GM12878 (cell line): Measurements from ENCODE around the gene L1TD1. TPM values are rescaled to one million over a fixed set of nuclear protein-coding genes. Genes with fewer than 3 reads are reported as not detected.

Experiments
- ATAC-seq: fragments of 200-7000 bp; cut with Tn5 transposase; 3 replicates; pipeline ENCODE4 v1.9.1; 2020; ENCODE audit warnings: mild to moderate bottlenecking, moderate library complexity
- BruUV-seq: library from RNA; stranded (reverse); fragments of 400-500 nt; replicated peaks from 2 replicates; lab custom pipeline; 2021; lab: Mats Ljungman, UMichigan
- CTCF ChIA-PET: fragments of 300-600 bp; sonication (Branson Sonifier 250); formaldehyde crosslinking; extraction: SDS; loops from one replicate; lab custom pipeline; 2021; ENCODE audit warnings: inconsistent platforms; lab: Yijun Ruan, JAX
- POLR2A ChIA-PET: fragments of 350-600 bp; formaldehyde crosslinking; extraction: SDS; loops from one replicate; lab custom pipeline; 2021; ENCODE audit warnings: inconsistent platforms; lab: Charles Lee
- RAD21 ChIA-PET: fragments of 300-600 bp; sonication (Branson Sonifier 250); formaldehyde crosslinking; loops from one replicate; lab custom pipeline; 2023; ENCODE audit warnings: antibody characterized with exemption; ENCODE audit not compliant: unreplicated experiment; lab: Charles Lee
- SMC1A ChIA-PET: fragments of 300-600 bp; sonication (Branson Sonifier 250); formaldehyde crosslinking; loops from one replicate; lab custom pipeline; 2023; ENCODE audit not compliant: unreplicated experiment, uncharacterized antibody; lab: Charles Lee
- DNase-seq: peaks from one replicate; pipeline ENCODE4 v3.0.0-alpha.2; 2011; ENCODE audit warnings: low read depth, low spot score
- FAIRE-seq: peaks from 3 replicates; lab custom pipeline; 2011; peaks lifted over from hg19 to GRCh38; lab: Jason Lieb, UNC
- H2AFZ ChIP-seq: 2 replicates; pipeline ENCODE4 v1.6.0; 2011; ENCODE audit warnings: low read depth, low read length, control low read depth; ENCODE audit not compliant: control insufficient read depth
- H3K27ac ChIP-seq: 2 replicates; pipeline ENCODE4 v1.5.1; 2011; ENCODE audit warnings: control low read depth; ENCODE audit not compliant: control insufficient read depth, insufficient read depth
- H3K27me3 ChIP-seq, 2 experiments: replicated peaks in 1 of 2; 2 replicates each; pipeline versions ENCODE4 v1.6.0 to v1.6.1; 2011; ENCODE audit warnings: low read length in 1 of 2; ENCODE audit not compliant: control insufficient read depth in 2 of 2, insufficient read depth in 2 of 2
- H3K36me3 ChIP-seq, 2 experiments: 2 replicates each; pipeline ENCODE4 v1.5.1; 2011; ENCODE audit warnings: low read length in 1 of 2; ENCODE audit not compliant: control insufficient read depth in 2 of 2, insufficient read depth in 2 of 2
- H3K4me1 ChIP-seq: 2 replicates; pipeline ENCODE4 v1.6.1; 2011; ENCODE audit warnings: mild to moderate bottlenecking, low read length, moderate library complexity, mixed read lengths; ENCODE audit not compliant: control insufficient read depth, insufficient read depth
- H3K4me2 ChIP-seq: 2 replicates; pipeline ENCODE4 v1.6.0; 2011; ENCODE audit warnings: control low read depth; ENCODE audit not compliant: control insufficient read depth, insufficient read depth
- H3K4me3 ChIP-seq: fragments of 200-600 bp; sonication (generic); 2 replicates; pipeline ENCODE4 v1.5.1; 2016
- H3K79me2 ChIP-seq: 2 replicates; pipeline ENCODE4 v1.6.0; 2011; ENCODE audit warnings: low read length; ENCODE audit not compliant: control insufficient read depth, insufficient read depth
- H3K9ac ChIP-seq: 2 replicates; pipeline ENCODE4 v1.8.0; 2011; ENCODE audit warnings: low read length, control low read depth, mixed read lengths; ENCODE audit not compliant: control insufficient read depth, insufficient read depth
- H3K9me3 ChIP-seq: replicated peaks from 3 replicates; pipeline ENCODE4 v1.5.1; 2011; ENCODE audit warnings: mild to moderate bottlenecking, low read length; ENCODE audit not compliant: control insufficient read depth, insufficient read depth
- H4K20me1 ChIP-seq: 2 replicates; pipeline ENCODE4 v1.6.0; 2011; ENCODE audit not compliant: control insufficient read depth, insufficient read depth
- ASH2L ChIP-seq: fragments of 300-600, 200-600 bp; sonication (generic); IDR thresholded peaks from 2 replicates; pipeline ENCODE4 v1.6.1; 2017; ENCODE audit warnings: low read depth, mild to moderate bottlenecking, borderline replicate concordance
- FOXK2 ChIP-seq: fragments of 450-650 bp; IDR thresholded peaks from 2 replicates; pipeline ENCODE4 v1.6.1; 2017; ENCODE audit warnings: mild to moderate bottlenecking, moderate library complexity
- FOXM1 ChIP-seq: IDR thresholded peaks from 2 replicates; pipeline ENCODE4 v1.6.1; 2012; ENCODE audit warnings: low read depth, mild to moderate bottlenecking, inconsistent platforms, low read length, moderate library complexity
- HCFC1 ChIP-seq: fragments of 150-350 bp; IDR thresholded peaks from 2 replicates; pipeline ENCODE4 v1.6.1; 2014; ENCODE audit warnings: low read length
- IRF5 ChIP-seq: fragments of 450-650 bp; IDR thresholded peaks from 2 replicates; pipeline ENCODE4 v1.6.1; 2017; ENCODE audit warnings: borderline replicate concordance
- JUND ChIP-seq: IDR thresholded peaks from 2 replicates; pipeline ENCODE4 v1.6.1; 2012; ENCODE audit warnings: low read depth, mild to moderate bottlenecking, low read length, improper control_type of control experiment, moderate library complexity
- MAX ChIP-seq: IDR thresholded peaks from 2 replicates; pipeline ENCODE4 v1.6.1; 2012; ENCODE audit warnings: low read depth, low read length, improper control_type of control experiment
- NR2C2 ChIP-seq: IDR thresholded peaks from 2 replicates; pipeline ENCODE4 v1.6.1; 2011; ENCODE audit warnings: borderline replicate concordance, low read depth; ENCODE audit not compliant: control insufficient read depth, insufficient read length
- PRDM15 ChIP-seq: fragments of 450-650 bp; formaldehyde crosslinking; IDR thresholded peaks from 2 replicates; pipeline ENCODE4 v1.4.0; 2020; ENCODE audit warnings: mild to moderate bottlenecking, moderate library complexity
- RELA ChIP-seq: fragments of 450-650 bp; IDR thresholded peaks from 2 replicates; pipeline ENCODE4 v1.8.0; 2014; ENCODE audit warnings: borderline replicate concordance; ENCODE audit not compliant: partially characterized antibody
- RUNX3 ChIP-seq: IDR thresholded peaks from 2 replicates; pipeline ENCODE4 v1.6.1; 2012; ENCODE audit warnings: low read length, inconsistent platforms
- SMAD5 ChIP-seq: IDR thresholded peaks from 2 replicates; pipeline ENCODE4 v1.6.1; 2016; ENCODE audit warnings: antibody characterized with exemption, low read depth
- SREBF2 ChIP-seq: IDR thresholded peaks from 2 replicates; pipeline ENCODE4 v1.6.1; 2012; ENCODE audit warnings: mild to moderate bottlenecking, low read length
- WGBS: methylation state at CpG from one replicate; pipeline ENCODE4 v1.1.6; 2016; ENCODE audit warnings: low lambda C conversion rate; ENCODE audit not compliant: insufficient replicate concordance, insufficient coverage; ENCODE audit errors: missing lambda C conversion rate; 5-methylcytosine and 5-hydroxymethylcytosine counted together
- in situ Hi-C: fragments of 300-500 bp; cut with MboI; formaldehyde crosslinking; loops from 9 replicates; pipeline ENCODE4 v1.14.3; 2018; ENCODE audit warnings: mixed read lengths
- intact Hi-C: fragments of 100-400 bp; cut with micrococcal nuclease; formaldehyde crosslinking; loops from one replicate; pipeline ENCODE4 v1.14.2; 2022; ENCODE audit not compliant: unreplicated experiment
- polyA plus RNA-seq, 11 experiments: library from polyadenylated mRNA; depleted of rRNA in 4 of 11; unstranded in 6 of 11; stranded (reverse) in 5 of 11; fragments of >200 nt; fragmentation: Nextera tagmentation in 4 of 11; fragmentation: Illumina TruSeq in 1 of 11; extraction: Ambion mirVana in 4 of 11; extraction: Trizol in 1 of 11; gene quantifications; 1 replicate in 1 of 11; 2 replicates in 10 of 11; pipeline versions ENCODE4 v1.2.1 to v1.2.3, GENCODE V29; 2011 to 2016; ENCODE audit warnings: inconsistent platforms in 2 of 11, missing spikeins in 2 of 11, low read depth in 1 of 11
- total RNA-seq, 4 experiments: library from RNA; depleted of rRNA in 3 of 4; stranded (reverse); fragments of >200 nt in 3 of 4; fragmentation: Illumina TruSeq in 1 of 4; extraction: Trizol in 1 of 4; gene quantifications; 2 replicates each; pipeline versions ENCODE4 v1.2.1 to v1.2.3, GENCODE V29; 2013 to 2021

Gene L1TD1
- total and polyA plus RNA-seq, 10 of the 15 experiments (the other 5 are each of a cell fraction or from before 2014, with no cell fraction given): 0.07 to 0.31 (median 0.21) TPM; not detected in 7

- no peak overlapping the region for H3K4me3 ChIP-seq
- no TSS peak for BruUV-seq
- H3K4me2 ChIP-seq: no peak overlapping the region
- H3K27me3 ChIP-seq: no peaks in the 10 kb centered on the region
- SMC1A ChIA-PET: no interaction called here
- H3K9ac ChIP-seq: no peak overlapping the region
- no peak for ATAC-seq
- no peak overlapping the region for H2AFZ ChIP-seq
- H3K9me3 ChIP-seq: no peaks in the 10 kb centered on the region; the same call in 2 of the 3 replicates
- whole genome bisulfite sequencing: 23% methylated on average over 6 of the region's 6 CpGs
- no peaks in the 10 kb centered on the region for H3K79me2 ChIP-seq
- H3K27ac ChIP-seq: no peak overlapping the region
- in situ Hi-C loops (no loop called here), intact Hi-C loops (no loop called here)
- no peaks in the 10 kb centered on the region for H4K20me1 ChIP-seq
- CTCF ChIA-PET: no interaction called here
- FAIRE-seq: no peak
- RAD21 ChIA-PET: no interaction called here
- no peaks in the 10 kb centered on the region for H3K4me1 ChIP-seq
- TF ChIP-seq IRF5 (no peak), RUNX3 (no peak), SREBF2 (no peak), RELA (no peak), SMAD5 (no peak), ASH2L (no peak), NR2C2 (no peak), FOXK2 (no peak), HCFC1 (no peak), PRDM15 (CRISPR knock-in tag) (no peak), FOXM1 (no peak), JUND (no peak), MAX (no peak)
- H3K36me3 ChIP-seq: no peaks in the 10 kb centered on the region
- DNase-seq: no peak
- POLR2A ChIA-PET: no interaction called here
Observed at GRCh38 chr1:62212411-62212810, 17.8 kb downstream of the L1TD1 start.
